ENCODE results near the gene MTSS2.

Gene MTSS2

DNA sequence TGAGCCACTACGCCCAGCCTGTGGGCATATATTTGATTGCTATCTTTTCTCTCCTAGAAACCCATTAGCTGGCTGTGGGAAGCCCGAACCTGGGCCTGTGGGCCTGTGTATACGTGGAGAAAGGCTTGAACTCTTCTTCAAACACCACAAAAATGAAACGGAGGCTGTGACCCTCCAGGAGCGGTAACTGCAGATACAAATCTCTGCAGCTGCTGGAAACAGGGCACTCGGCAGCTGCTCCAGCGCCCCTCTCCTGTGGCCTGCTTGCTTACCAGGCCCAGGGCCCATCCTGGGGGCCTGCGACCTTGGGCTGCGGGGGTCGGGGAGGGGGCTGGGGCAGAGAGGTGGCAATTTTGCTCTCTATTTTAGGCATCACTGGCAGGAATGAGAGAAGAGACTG is 28.0 kb upstream of the MTSS2 start:
- H3K4me3 ChIP-seq (ENCODE audit: low read length) = no peak overlapping the region
- TF ChIP-seq, protein P1, sequence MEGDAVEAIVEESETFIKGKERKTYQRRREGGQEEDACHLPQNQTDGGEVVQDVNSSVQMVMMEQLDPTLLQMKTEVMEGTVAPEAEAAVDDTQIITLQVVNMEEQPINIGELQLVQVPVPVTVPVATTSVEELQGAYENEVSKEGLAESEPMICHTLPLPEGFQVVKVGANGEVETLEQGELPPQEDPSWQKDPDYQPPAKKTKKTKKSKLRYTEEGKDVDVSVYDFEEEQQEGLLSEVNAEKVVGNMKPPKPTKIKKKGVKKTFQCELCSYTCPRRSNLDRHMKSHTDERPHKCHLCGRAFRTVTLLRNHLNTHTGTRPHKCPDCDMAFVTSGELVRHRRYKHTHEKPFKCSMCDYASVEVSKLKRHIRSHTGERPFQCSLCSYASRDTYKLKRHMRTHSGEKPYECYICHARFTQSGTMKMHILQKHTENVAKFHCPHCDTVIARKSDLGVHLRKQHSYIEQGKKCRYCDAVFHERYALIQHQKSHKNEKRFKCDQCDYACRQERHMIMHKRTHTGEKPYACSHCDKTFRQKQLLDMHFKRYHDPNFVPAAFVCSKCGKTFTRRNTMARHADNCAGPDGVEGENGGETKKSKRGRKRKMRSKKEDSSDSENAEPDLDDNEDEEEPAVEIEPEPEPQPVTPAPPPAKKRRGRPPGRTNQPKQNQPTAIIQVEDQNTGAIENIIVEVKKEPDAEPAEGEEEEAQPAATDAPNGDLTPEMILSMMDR (conservative IDR thresholded peaks at IDR 0.05; ENCODE audit: low read length) = no peak
- DNase-seq (ENCODE audit: low read depth) = no peak

DNA sequence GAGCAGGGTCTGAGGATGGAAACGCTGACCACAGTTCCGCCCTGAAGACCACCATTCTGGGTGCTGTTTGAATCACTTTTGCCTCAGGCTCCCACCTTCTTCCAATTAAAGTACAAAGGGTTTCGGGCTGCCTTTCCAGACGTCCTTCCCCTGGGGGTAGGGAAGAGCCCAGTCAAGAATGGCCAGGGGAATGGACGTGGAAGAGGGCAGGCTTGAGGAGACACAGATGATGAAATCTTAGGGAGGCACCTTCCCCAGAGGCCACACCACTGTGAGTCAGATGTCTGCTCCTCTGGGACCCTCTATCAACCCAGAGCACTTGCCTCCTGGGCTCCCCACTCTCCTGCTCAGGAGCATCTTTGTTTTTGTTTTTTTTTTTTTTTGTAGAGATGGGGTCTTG is 27.5 kb upstream of the MTSS2 start:
- TF ChIP-seq, protein P1 (conservative IDR thresholded peaks at IDR 0.05; ENCODE audit: low read length) = no peak
- no peak overlapping the region for H3K4me3 ChIP-seq (ENCODE audit: low read length)
- DNase-seq (ENCODE audit: low read depth) = no peak

DNA sequence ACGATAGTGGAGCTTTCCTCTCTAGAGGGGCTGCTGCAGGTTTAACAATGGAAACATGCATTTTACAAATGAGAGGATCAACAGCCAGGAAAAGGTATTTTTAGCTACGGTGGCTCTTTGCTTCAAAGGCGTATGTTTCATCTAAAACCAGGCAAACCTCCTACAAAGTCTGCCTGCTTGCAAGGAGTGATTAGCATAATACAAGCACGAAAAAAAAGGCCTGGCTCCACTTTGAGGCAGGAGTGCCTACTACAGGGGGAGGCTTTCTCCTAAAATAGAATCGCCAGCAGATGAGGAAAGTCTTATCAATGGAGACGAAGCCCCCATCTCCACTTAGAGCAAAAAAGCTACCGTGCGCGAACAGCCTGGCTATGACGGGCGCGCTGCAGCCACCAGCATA is 27.1 kb upstream of the MTSS2 start:
- TF ChIP-seq, protein P1 (conservative IDR thresholded peaks at IDR 0.05; ENCODE audit: low read length) = no peak
- no peak overlapping the region for H3K4me3 ChIP-seq (ENCODE audit: low read length)
- DNase-seq (ENCODE audit: low read depth) = no peak

DNA sequence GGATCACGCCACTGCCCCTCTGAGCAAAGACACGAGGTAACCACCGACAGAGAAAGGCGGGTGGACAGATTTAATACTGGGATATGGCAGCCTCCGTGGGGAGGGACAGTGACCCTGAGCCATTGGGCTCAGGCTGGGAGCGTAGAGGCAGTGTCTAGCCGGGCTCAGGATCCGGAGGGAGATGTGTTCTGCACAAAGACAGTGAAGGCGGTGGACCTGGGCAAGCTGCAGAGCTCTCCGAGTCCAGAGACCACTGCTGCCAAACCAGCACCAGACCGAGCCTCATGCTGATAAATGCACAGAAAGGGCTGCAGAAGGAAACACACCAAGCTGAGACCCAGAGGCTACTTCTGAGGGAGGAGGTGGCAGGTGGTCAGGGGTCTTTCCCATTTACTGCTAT is 26.5 kb upstream of the MTSS2 start:
- DNase-seq (ENCODE audit: low read depth) = no peak
- H3K4me3 ChIP-seq (ENCODE audit: low read length) = no peak overlapping the region
- TF ChIP-seq, protein P1 (conservative IDR thresholded peaks at IDR 0.05; ENCODE audit: low read length) = no peak

DNA sequence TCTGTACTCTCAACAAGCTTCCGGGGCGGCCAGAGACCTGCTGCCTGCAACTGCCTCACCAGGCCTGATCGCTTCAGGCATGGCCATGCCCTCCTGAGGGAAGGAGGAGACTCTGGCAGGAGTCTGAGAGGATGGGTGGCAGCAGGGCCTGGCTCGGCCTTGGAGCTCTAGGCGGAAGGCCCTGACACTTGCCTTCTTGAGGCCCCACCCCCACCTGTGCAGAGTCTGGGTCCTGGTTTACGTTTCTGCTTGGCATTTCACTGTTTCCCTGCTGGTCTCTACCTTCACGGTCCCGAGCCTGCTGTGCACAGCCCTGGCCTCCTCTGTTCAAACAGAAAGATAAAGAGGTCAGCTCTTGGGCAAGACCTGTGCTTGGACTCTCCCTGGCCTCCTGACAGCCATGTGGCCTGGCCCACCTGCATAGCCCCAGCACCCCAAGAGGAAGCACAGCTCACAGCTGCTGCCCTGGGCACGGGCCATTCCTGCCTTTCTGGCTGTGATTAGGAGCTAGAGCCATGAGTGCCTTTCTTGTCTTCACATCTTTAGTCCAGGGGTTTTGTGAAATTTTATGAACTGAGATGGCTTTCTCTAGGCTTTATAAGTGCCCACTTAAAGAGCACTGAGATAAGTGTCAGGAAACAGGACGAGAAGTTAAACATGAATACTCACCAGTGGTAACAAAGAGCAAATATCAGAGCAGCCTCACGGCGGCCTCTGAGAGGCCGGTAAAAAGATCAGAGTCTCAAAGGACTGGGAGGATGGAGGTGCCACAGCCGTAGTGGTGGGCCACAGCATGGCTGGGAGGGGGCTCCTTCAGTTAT is 25.6 kb upstream of the MTSS2 start:
- TF ChIP-seq, protein P1 (conservative IDR thresholded peaks at IDR 0.05; ENCODE audit: low read length) = no peak
- H3K4me3 ChIP-seq (ENCODE audit: low read length) = no peak overlapping the region
- no peak for DNase-seq (ENCODE audit: low read depth)

DNA sequence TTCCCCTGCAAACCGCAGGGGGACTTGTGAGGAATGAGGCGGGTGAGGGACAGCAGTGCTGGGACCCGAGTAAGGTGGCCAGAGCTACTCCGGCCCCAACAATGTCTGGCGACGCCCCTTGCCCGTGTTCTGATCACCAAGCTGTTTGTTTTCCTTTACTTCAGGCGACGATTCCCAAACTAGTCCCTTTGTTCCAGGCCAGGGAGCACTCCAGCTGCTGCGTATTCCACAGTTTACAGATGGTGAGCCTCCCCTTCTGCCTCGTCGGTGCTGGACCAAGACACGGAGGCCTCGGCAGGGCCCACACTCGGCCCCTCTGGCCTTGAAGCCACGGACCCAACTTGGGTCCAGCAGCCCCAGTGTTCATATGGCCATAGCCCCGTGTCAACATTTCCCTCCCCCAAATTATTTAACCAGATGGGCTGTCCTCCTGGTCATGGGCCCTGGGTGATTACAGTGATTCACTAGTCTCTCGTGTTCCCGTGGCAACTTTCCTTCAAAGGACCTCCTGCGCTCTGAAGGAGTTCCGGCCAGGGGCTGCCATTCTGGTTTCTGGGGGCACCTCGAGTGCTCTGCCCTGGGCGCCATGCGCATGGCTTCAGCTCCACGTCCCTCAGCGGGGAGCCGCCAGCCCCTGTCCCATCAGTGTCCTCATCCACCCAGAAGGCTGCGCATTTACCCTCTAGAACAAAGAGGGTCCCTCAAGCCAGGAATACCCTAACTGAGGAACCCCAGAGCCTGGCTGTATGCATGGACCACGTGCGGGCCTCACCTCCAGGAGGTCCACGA is 24.8 kb upstream of the MTSS2 start:
- DNase-seq (ENCODE audit: low read depth) = no peak
- no peak overlapping the region for H3K4me3 ChIP-seq (ENCODE audit: low read length)
- TF ChIP-seq, protein P1 (conservative IDR thresholded peaks at IDR 0.05; ENCODE audit: low read length) = no peak

DNA sequence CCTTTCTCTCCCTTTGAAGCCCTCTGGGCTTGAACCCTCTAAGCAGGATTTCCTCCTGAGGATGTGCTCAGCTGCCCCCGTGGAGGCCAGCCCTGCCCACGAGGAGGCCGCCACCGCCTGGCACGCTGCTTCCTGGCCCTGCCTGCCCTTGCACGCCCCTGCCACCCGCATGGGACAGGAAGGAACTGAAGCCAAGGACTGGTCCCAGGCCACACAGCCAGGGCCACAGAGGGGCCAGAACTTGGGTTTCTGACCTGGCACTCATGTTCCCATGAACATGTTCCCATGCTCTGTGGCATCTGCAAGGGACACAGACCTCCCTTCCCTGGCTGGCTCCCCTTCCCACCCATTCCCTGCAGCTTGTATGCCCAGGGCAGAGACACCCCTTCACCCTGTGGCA is 24.1 kb upstream of the MTSS2 start:
- TF ChIP-seq, protein P1 (conservative IDR thresholded peaks at IDR 0.05; ENCODE audit: low read length) = no peak
- no peak overlapping the region for H3K4me3 ChIP-seq (ENCODE audit: low read length)
- DNase-seq (ENCODE audit: low read depth) = no peak
